ENCODE results near the gene ACOT8.

GRCh38 chr20:45867136-45867818, 10.1 kb upstream of the ACOT8 start:
- no peak for TF ChIP-seq REST (IDR thresholded peaks at IDR 0.05; ENCODE audit: insufficient read depth in 1 of 2, low read depth in 2 of 2, low read length in 2 of 2)
- no peak for TF ChIP-seq TAF1 (IDR thresholded peaks at IDR 0.05; ENCODE audit: borderline replicate concordance, insufficient read depth, low read length)
- TF ChIP-seq POLR2AphosphoS5 (IDR thresholded peaks at IDR 0.05; ENCODE audit: low read depth, low read length): no peak

Measured in PFSK-1 (cell line).